ENCODE data around the gene ARHGAP42. TPM values are rescaled to one million over a fixed set of nuclear protein-coding genes. Genes with fewer than 3 reads are reported as not detected.

Gene ARHGAP42
- total and polyA plus RNA-seq, 8 donors = 0.76 to 4.9 (median 1.8) TPM

GRCh38 chr11:100965346-100965745 is 278.3 kb downstream of the ARHGAP42 start:
- intact Hi-C loops (cut with DNase I) = no loop called here
- no peaks in the 10 kb centered on the region for H3K9me3 ChIP-seq
- DNase-seq (no peak), ATAC-seq (no peak), FAIRE-seq (no peak)
- H3K4me1 ChIP-seq = no peaks in the 10 kb centered on the region
- H3K27ac ChIP-seq = no peak overlapping the region
- no peaks in the 10 kb centered on the region for H3K27me3 ChIP-seq
- H3K4me3 ChIP-seq = no peak overlapping the region
- no peaks in the 10 kb centered on the region for H3K36me3 ChIP-seq
- TF ChIP-seq CTCF (IDR thresholded peaks at IDR 0.05) = no peak
- WGBS, 2 donors = 86 to 100% methylated on average over 1 of the region's 1 CpG

- no peaks in the 10 kb centered on the region for H3K4me1 ChIP-seq
- H3K4me3 ChIP-seq = no peak overlapping the region
- DNase-seq (no peak), ATAC-seq (no peak), FAIRE-seq (no peak)
- H3K27ac ChIP-seq = no peak overlapping the region
- TF ChIP-seq CTCF (IDR thresholded peaks at IDR 0.05) = no peak
- H3K36me3 ChIP-seq = no peaks in the 10 kb centered on the region
- no peaks in the 10 kb centered on the region for H3K9me3 ChIP-seq
- no peaks in the 10 kb centered on the region for H3K27me3 ChIP-seq
- intact Hi-C loops (cut with DNase I) = no loop called here
Measured at GRCh38 chr11:100966366-100966765, 279.3 kb downstream of the ARHGAP42 start.

GRCh38 chr11:100969008-100969407 is 281.9 kb downstream of the ARHGAP42 start:
- no peak for ATAC-seq
- intact Hi-C loops (cut with DNase I) = no loop called here
- H3K27me3 ChIP-seq = no peaks in the 10 kb centered on the region
- no peak overlapping the region for H3K4me3 ChIP-seq
- no peak for DNase-seq
- H3K4me1 ChIP-seq = no peaks in the 10 kb centered on the region
- no peaks in the 10 kb centered on the region for H3K9me3 ChIP-seq
- TF ChIP-seq CTCF (IDR thresholded peaks at IDR 0.05) = no peak
- no peak overlapping the region for H3K27ac ChIP-seq
- H3K36me3 ChIP-seq = no peaks in the 10 kb centered on the region
- no peak for FAIRE-seq

GRCh38 chr11:100970283-100971164 is 283.4 kb downstream of the ARHGAP42 start:
- intact Hi-C loops (cut with DNase I) = no loop called here
- Histone ChIP-seq H3K27ac (no peak overlapping the region), H3K4me3 (no peak overlapping the region), H3K36me3 (no peaks in the 10 kb centered on the region), H3K27me3 (no peaks in the 10 kb centered on the region), H3K9me3 (no peaks in the 10 kb centered on the region), H3K4me1 (no peaks in the 10 kb centered on the region)
- no peak for TF ChIP-seq CTCF (IDR thresholded peaks at IDR 0.05)
- DNase-seq (no peak), ATAC-seq (no peak), FAIRE-seq (no peak)
- WGBS, 2 donors = 67 to 82% methylated on average over 4 of the region's 4 CpGs

GRCh38 chr11:100972046-100972445 is 285.0 kb downstream of the ARHGAP42 start:
- H3K27me3 ChIP-seq = no peaks in the 10 kb centered on the region
- FAIRE-seq = no peak
- no peaks in the 10 kb centered on the region for H3K9me3 ChIP-seq
- H3K36me3 ChIP-seq = no peaks in the 10 kb centered on the region
- intact Hi-C loops (cut with DNase I) = no loop called here
- no peak for ATAC-seq
- no peak for TF ChIP-seq CTCF (IDR thresholded peaks at IDR 0.05)
- no peaks in the 10 kb centered on the region for H3K4me1 ChIP-seq
- H3K4me3 ChIP-seq = no peak overlapping the region
- no peak overlapping the region for H3K27ac ChIP-seq
- no peak for DNase-seq
- WGBS, 2 donors = 66 to 76% methylated on average over 6 of the region's 6 CpGs
